PC-3 (cell line): ENCODE data around the gene ETNK2.

Experiments
- CTCF ChIP-seq: fragments of 300-600 bp; sonication (generic); conservative IDR thresholded peaks from 2 replicates; pipeline ENCODE4 v1.5.1; 2017; ENCODE audit warnings: antibody characterized with exemption, low read depth, mild to moderate bottlenecking, low read length
- EZH2 ChIP-seq: fragments of 300-600 bp; sonication (generic); IDR thresholded peaks from one replicate; pipeline ENCODE4 v1.6.1; 2017; ENCODE audit warnings: antibody characterized with exemption, mild to moderate bottlenecking, low read length; ENCODE audit not compliant: unreplicated experiment
- EZH2phosphoT487 ChIP-seq: fragments of 300-600 bp; sonication (generic); IDR thresholded peaks from 2 replicates; pipeline ENCODE4 v1.6.1; 2018; ENCODE audit warnings: mild to moderate bottlenecking, antibody characterized with exemption, low read length, borderline replicate concordance

GRCh38 chr1:204136814-204137213 lies 15.0 kb downstream of the ETNK2 start:
- TF ChIP-seq CTCF = no peak
- no peak for TF ChIP-seq EZH2phosphoT487
- TF ChIP-seq EZH2 = no peak
